ENCODE measurements around the gene NOG.

GRCh38 chr17:56608944-56609343, 15.4 kb downstream of the NOG start:
- TF ChIP-seq CTCF (IDR thresholded peaks at IDR 0.05) (no peak), REST (IDR thresholded peaks at IDR 0.05; ENCODE audit: insufficient read depth in 1 of 2, low read depth in 2 of 2, low read length in 1 of 2) (no peak), POLR2AphosphoS5 (IDR thresholded peaks at IDR 0.05; ENCODE audit: low read depth, low read length) (no peak), SIN3A (IDR thresholded peaks at IDR 0.05; ENCODE audit: borderline replicate concordance, insufficient read depth, low read depth, low read length) (no peak)

Data from Panc1 (cell line).